GM12878 (cell line): Measurements from ENCODE around the gene OR52D1. TPM values are rescaled to one million over a fixed set of nuclear protein-coding genes. Genes with fewer than 3 reads are reported as not detected.

Source experiments
- ATAC-seq: fragments of 200-7000 bp; cut with Tn5 transposase; 3 replicates; pipeline ENCODE4 v1.9.1; 2020; ENCODE audit warnings: mild to moderate bottlenecking, moderate library complexity
- BruUV-seq: library from RNA; stranded (reverse); fragments of 400-500 nt; replicated peaks from 2 replicates; lab custom pipeline; 2021; lab: Mats Ljungman, UMichigan
- CTCF ChIA-PET: fragments of 300-600 bp; sonication (Branson Sonifier 250); formaldehyde crosslinking; extraction: SDS; loops from one replicate; lab custom pipeline; 2021; ENCODE audit warnings: inconsistent platforms; lab: Yijun Ruan, JAX
- POLR2A ChIA-PET: fragments of 350-600 bp; formaldehyde crosslinking; extraction: SDS; loops from one replicate; lab custom pipeline; 2021; ENCODE audit warnings: inconsistent platforms; lab: Charles Lee
- RAD21 ChIA-PET: fragments of 300-600 bp; sonication (Branson Sonifier 250); formaldehyde crosslinking; loops from one replicate; lab custom pipeline; 2023; ENCODE audit warnings: antibody characterized with exemption; ENCODE audit not compliant: unreplicated experiment; lab: Charles Lee
- SMC1A ChIA-PET: fragments of 300-600 bp; sonication (Branson Sonifier 250); formaldehyde crosslinking; loops from one replicate; lab custom pipeline; 2023; ENCODE audit not compliant: unreplicated experiment, uncharacterized antibody; lab: Charles Lee
- DNase-seq: peaks from one replicate; pipeline ENCODE4 v3.0.0-alpha.2; 2011; ENCODE audit warnings: low read depth, low spot score
- FAIRE-seq: peaks from 3 replicates; lab custom pipeline; 2011; peaks lifted over from hg19 to GRCh38; lab: Jason Lieb, UNC
- H2AFZ ChIP-seq: 2 replicates; pipeline ENCODE4 v1.6.0; 2011; ENCODE audit warnings: low read depth, low read length, control low read depth; ENCODE audit not compliant: control insufficient read depth
- H3K27ac ChIP-seq: 2 replicates; pipeline ENCODE4 v1.5.1; 2011; ENCODE audit warnings: control low read depth; ENCODE audit not compliant: control insufficient read depth, insufficient read depth
- H3K27me3 ChIP-seq, 2 experiments: replicated peaks in 1 of 2; 2 replicates each; pipeline versions ENCODE4 v1.6.0 to v1.6.1; 2011; ENCODE audit warnings: low read length in 1 of 2; ENCODE audit not compliant: control insufficient read depth in 2 of 2, insufficient read depth in 2 of 2
- H3K36me3 ChIP-seq, 2 experiments: 2 replicates each; pipeline ENCODE4 v1.5.1; 2011; ENCODE audit warnings: low read length in 1 of 2; ENCODE audit not compliant: control insufficient read depth in 2 of 2, insufficient read depth in 2 of 2
- H3K4me1 ChIP-seq: 2 replicates; pipeline ENCODE4 v1.6.1; 2011; ENCODE audit warnings: mild to moderate bottlenecking, low read length, moderate library complexity, mixed read lengths; ENCODE audit not compliant: control insufficient read depth, insufficient read depth
- H3K4me2 ChIP-seq: 2 replicates; pipeline ENCODE4 v1.6.0; 2011; ENCODE audit warnings: control low read depth; ENCODE audit not compliant: control insufficient read depth, insufficient read depth
- H3K4me3 ChIP-seq: fragments of 200-600 bp; sonication (generic); 2 replicates; pipeline ENCODE4 v1.5.1; 2016
- H3K79me2 ChIP-seq: 2 replicates; pipeline ENCODE4 v1.6.0; 2011; ENCODE audit warnings: low read length; ENCODE audit not compliant: control insufficient read depth, insufficient read depth
- H3K9ac ChIP-seq: 2 replicates; pipeline ENCODE4 v1.8.0; 2011; ENCODE audit warnings: low read length, control low read depth, mixed read lengths; ENCODE audit not compliant: control insufficient read depth, insufficient read depth
- H3K9me3 ChIP-seq: replicated peaks from 3 replicates; pipeline ENCODE4 v1.5.1; 2011; ENCODE audit warnings: mild to moderate bottlenecking, low read length; ENCODE audit not compliant: control insufficient read depth, insufficient read depth
- H4K20me1 ChIP-seq: 2 replicates; pipeline ENCODE4 v1.6.0; 2011; ENCODE audit not compliant: control insufficient read depth, insufficient read depth
- BRCA1 ChIP-seq: IDR thresholded peaks from 2 replicates; pipeline ENCODE4 v1.6.1; 2011; ENCODE audit warnings: low read depth, low read length, improper control_type of control experiment
- CBX5 ChIP-seq: sonication (generic); IDR thresholded peaks from 2 replicates; pipeline ENCODE4 v1.6.1; 2016; ENCODE audit warnings: low read depth, moderate library complexity, mild to moderate bottlenecking, inconsistent platforms
- CTCF ChIP-seq, 3 experiments: IDR thresholded peaks in 2 of 3; conservative IDR thresholded peaks in 1 of 3; 2 replicates each; pipeline ENCODE4 v1.5.1; 2011; ENCODE audit warnings: low read depth in 3 of 3, low read length in 3 of 3, mild to moderate bottlenecking in 3 of 3, control low read depth in 2 of 3, moderate library complexity in 2 of 3, inconsistent platforms in 1 of 3, mixed read lengths in 1 of 3; ENCODE audit not compliant: control insufficient read depth in 2 of 3, insufficient read depth in 1 of 3; ENCODE audit errors: extremely low read depth in 1 of 3
- DPF2 ChIP-seq: fragments of 450-650 bp; IDR thresholded peaks from 2 replicates; pipeline ENCODE4 v1.6.1; 2017; ENCODE audit warnings: mild to moderate bottlenecking
- HCFC1 ChIP-seq: fragments of 150-350 bp; IDR thresholded peaks from 2 replicates; pipeline ENCODE4 v1.6.1; 2014; ENCODE audit warnings: low read length
- HDGF ChIP-seq: fragments of 450-650 bp; IDR thresholded peaks from 2 replicates; pipeline ENCODE4 v1.6.1; 2016; ENCODE audit warnings: antibody characterized with exemption
- IRF5 ChIP-seq: fragments of 450-650 bp; IDR thresholded peaks from 2 replicates; pipeline ENCODE4 v1.6.1; 2017; ENCODE audit warnings: borderline replicate concordance
- MTA2 ChIP-seq: fragments of 450-650 bp; IDR thresholded peaks from 2 replicates; pipeline ENCODE4 v1.6.1; 2016; ENCODE audit warnings: low read depth, mild to moderate bottlenecking, moderate library complexity
- NR2C2 ChIP-seq: IDR thresholded peaks from 2 replicates; pipeline ENCODE4 v1.6.1; 2011; ENCODE audit warnings: borderline replicate concordance, low read depth; ENCODE audit not compliant: control insufficient read depth, insufficient read length
- PML ChIP-seq: IDR thresholded peaks from 2 replicates; pipeline ENCODE4 v1.6.1; 2012; ENCODE audit warnings: low read length, inconsistent platforms
- POLR2A ChIP-seq: IDR thresholded peaks from 2 replicates; pipeline ENCODE4 v1.6.1; 2011; ENCODE audit warnings: low read depth, mild to moderate bottlenecking, low read length
- SMARCA5 ChIP-seq: fragments of 450-650 bp; IDR thresholded peaks from 2 replicates; pipeline ENCODE4 v1.6.1; 2017; ENCODE audit warnings: mild to moderate bottlenecking
- SP1 ChIP-seq: IDR thresholded peaks from one replicate; pipeline ENCODE4 v1.6.1; 2011; ENCODE audit warnings: low read depth, low read length
- SPI1 ChIP-seq: IDR thresholded peaks from 2 replicates; pipeline ENCODE4 v1.6.1; 2011; ENCODE audit warnings: low read depth, mild to moderate bottlenecking, low read length, moderate library complexity, borderline replicate concordance; ENCODE audit not compliant: insufficient read depth
- TAF1 ChIP-seq: IDR thresholded peaks from 2 replicates; pipeline ENCODE4 v1.6.1; 2011; ENCODE audit warnings: mild to moderate bottlenecking, low read depth, low read length, borderline replicate concordance
- USF2 ChIP-seq: IDR thresholded peaks from 2 replicates; pipeline ENCODE4 v1.6.1; 2011; ENCODE audit warnings: low read depth, low read length, improper control_type of control experiment, borderline replicate concordance
- ZNF217 ChIP-seq: fragments of 450-650 bp; IDR thresholded peaks from 2 replicates; pipeline ENCODE4 v1.6.1; 2017; ENCODE audit warnings: antibody characterized with exemption, mild to moderate bottlenecking
- ZNF687 ChIP-seq: fragments of 450-650 bp; IDR thresholded peaks from 2 replicates; pipeline ENCODE4 v1.6.1; 2017; ENCODE audit warnings: mild to moderate bottlenecking, moderate library complexity
- WGBS: methylation state at CpG from one replicate; pipeline ENCODE4 v1.1.6; 2016; ENCODE audit warnings: low lambda C conversion rate; ENCODE audit not compliant: insufficient replicate concordance, insufficient coverage; ENCODE audit errors: missing lambda C conversion rate; 5-methylcytosine and 5-hydroxymethylcytosine counted together
- in situ Hi-C: fragments of 300-500 bp; cut with MboI; formaldehyde crosslinking; loops from 9 replicates; pipeline ENCODE4 v1.14.3; 2018; ENCODE audit warnings: mixed read lengths
- intact Hi-C: fragments of 100-400 bp; cut with micrococcal nuclease; formaldehyde crosslinking; loops from one replicate; pipeline ENCODE4 v1.14.2; 2022; ENCODE audit not compliant: unreplicated experiment
- polyA plus RNA-seq, 11 experiments: library from polyadenylated mRNA; depleted of rRNA in 4 of 11; unstranded in 6 of 11; stranded (reverse) in 5 of 11; fragments of >200 nt; fragmentation: Nextera tagmentation in 4 of 11; fragmentation: Illumina TruSeq in 1 of 11; extraction: Ambion mirVana in 4 of 11; extraction: Trizol in 1 of 11; gene quantifications; 1 replicate in 1 of 11; 2 replicates in 10 of 11; pipeline versions ENCODE4 v1.2.1 to v1.2.3, GENCODE V29; 2011 to 2016; ENCODE audit warnings: inconsistent platforms in 2 of 11, missing spikeins in 2 of 11, low read depth in 1 of 11
- total RNA-seq, 4 experiments: library from RNA; depleted of rRNA in 3 of 4; stranded (reverse); fragments of >200 nt in 3 of 4; fragmentation: Illumina TruSeq in 1 of 4; extraction: Trizol in 1 of 4; gene quantifications; 2 replicates each; pipeline versions ENCODE4 v1.2.1 to v1.2.3, GENCODE V29; 2013 to 2021

Gene OR52D1
- total and polyA plus RNA-seq, 10 of the 15 experiments (the other 5 are each of a cell fraction or from before 2014, with no cell fraction given), result not detected

GRCh38 chr11:5449432-5449831 is 39.1 kb upstream of the OR52D1 start:
- SMC1A ChIA-PET, result no interaction called here
- BruUV-seq, result no TSS peak
- RAD21 ChIA-PET, result no interaction called here
- POLR2A ChIA-PET, result no interaction called here
- Histone ChIP-seq H3K27me3 (no peaks in the 10 kb centered on the region), H3K4me2 (no peak overlapping the region), H3K27ac (no peak overlapping the region), H3K79me2 (no peaks in the 10 kb centered on the region), H3K36me3 (no peaks in the 10 kb centered on the region), H3K4me3 (no peak overlapping the region), H4K20me1 (no peaks in the 10 kb centered on the region), H2AFZ (no peak overlapping the region), H3K9me3 (no peaks in the 10 kb centered on the region), H3K4me1 (no peaks in the 10 kb centered on the region), H3K9ac (no peak overlapping the region)
- intact Hi-C loops (no loop called here), in situ Hi-C loops (no loop called here)
- 16% methylated on average over 4 of the region's 4 CpGs for WGBS
- no peak for TF ChIP-seq POLR2A
- TF ChIP-seq DPF2, result no peak
- no peak for TF ChIP-seq CTCF (IDR thresholded peaks at IDR 0.05 in 2 of 3, conservative IDR thresholded peaks at IDR 0.05 in 1 of 3; ENCODE audit: control insufficient read depth in 2 of 3, extremely low read depth in 1 of 3, insufficient read depth in 1 of 3, low read depth in 3 of 3, low read length in 3 of 3)
- no peak for TF ChIP-seq TAF1
- no peak for TF ChIP-seq BRCA1
- no peak for TF ChIP-seq SMARCA5
- no peak for TF ChIP-seq PML
- TF ChIP-seq HDGF, result no peak
- TF ChIP-seq USF2, result no peak
- no peak for TF ChIP-seq ZNF687
- no peak for TF ChIP-seq MTA2
- TF ChIP-seq ZNF217, result no peak
- TF ChIP-seq CBX5, result no peak
- TF ChIP-seq NR2C2, result no peak
- no peak for TF ChIP-seq HCFC1
- no peak for TF ChIP-seq SP1
- no peak for TF ChIP-seq SPI1
- TF ChIP-seq IRF5, result no peak
- no peak for DNase-seq
- no peak for FAIRE-seq
- CTCF ChIA-PET, result no interaction called here
- no peak for ATAC-seq
